WTC11 (cell line): ENCODE data around the gene FZR1.

Experiments used
- CREM ChIP-seq: sonication (generic); formaldehyde crosslinking; IDR thresholded peaks from 2 replicates; pipeline ENCODE4 v1.8.1; 2022; ENCODE audit warnings: mild to moderate bottlenecking, missing genetic modification reagents, moderate library complexity
- CTCF ChIP-seq: fragments of 200-600 bp; IDR thresholded peaks from 2 replicates; pipeline ENCODE4 v1.8.0; 2022; ENCODE audit warnings: antibody characterized with exemption
- FOXJ3 ChIP-seq: sonication (generic); formaldehyde crosslinking; IDR thresholded peaks from 2 replicates; pipeline ENCODE4 v1.9.0; 2021; ENCODE audit warnings: missing genetic modification reagents, mild to moderate bottlenecking, borderline replicate concordance
- NR1H2 ChIP-seq: sonication (generic); formaldehyde crosslinking; IDR thresholded peaks from 2 replicates; pipeline ENCODE4 v1.9.0; 2021; ENCODE audit warnings: mild to moderate bottlenecking, moderate library complexity, missing genetic modification reagents
- USF2 ChIP-seq: sonication (generic); formaldehyde crosslinking; IDR thresholded peaks from 2 replicates; pipeline ENCODE4 v1.8.1; 2023; ENCODE audit warnings: mild to moderate bottlenecking, missing genetic modification reagents, moderate library complexity
- ZNF317 ChIP-seq: sonication (generic); formaldehyde crosslinking; IDR thresholded peaks from 2 replicates; pipeline ENCODE4 v1.8.1; 2023; ENCODE audit warnings: low read depth, mild to moderate bottlenecking, moderate library complexity, missing genetic modification reagents, borderline replicate concordance
- ZNF416 ChIP-seq: fragments of 250-450 bp; sonication (Bioruptor Pico); IDR thresholded peaks from 2 replicates; pipeline ENCODE4 v1.9.0; 2021; ENCODE audit warnings: mild to moderate bottlenecking, inconsistent platforms
- ZNF423 ChIP-seq: fragments of 250-450 bp; sonication (Bioruptor Pico); IDR thresholded peaks from 2 replicates; pipeline ENCODE4 v2.1.2; 2022; ENCODE audit warnings: mild to moderate bottlenecking, moderate library complexity
- TF ChIP-seq, protein P1 (sequence below): sonication (generic); formaldehyde crosslinking; IDR thresholded peaks from 2 replicates; pipeline ENCODE4 v1.8.1; 2023; ENCODE audit warnings: mild to moderate bottlenecking, missing genetic modification reagents, moderate library complexity
- TF ChIP-seq, protein P2 (sequence below): sonication (generic); formaldehyde crosslinking; IDR thresholded peaks from 2 replicates; pipeline ENCODE4 v1.8.0; 2022; ENCODE audit warnings: mild to moderate bottlenecking, missing genetic modification reagents

GRCh38 chr19:3516675-3517207 is 10.6 kb downstream of the FZR1 start:
- TF ChIP-seq USF2 (CRISPR knock-in tag) (no peak), ZNF423 (CRISPR knock-in tag) (no peak), CTCF (no peak), CREM (CRISPR knock-in tag) (no peak), FOXJ3 (CRISPR knock-in tag) (no peak), ZNF317 (CRISPR knock-in tag) (no peak), ZNF416 (CRISPR knock-in tag) (no peak), NR1H2 (no peak)
- TF ChIP-seq, protein P1, sequence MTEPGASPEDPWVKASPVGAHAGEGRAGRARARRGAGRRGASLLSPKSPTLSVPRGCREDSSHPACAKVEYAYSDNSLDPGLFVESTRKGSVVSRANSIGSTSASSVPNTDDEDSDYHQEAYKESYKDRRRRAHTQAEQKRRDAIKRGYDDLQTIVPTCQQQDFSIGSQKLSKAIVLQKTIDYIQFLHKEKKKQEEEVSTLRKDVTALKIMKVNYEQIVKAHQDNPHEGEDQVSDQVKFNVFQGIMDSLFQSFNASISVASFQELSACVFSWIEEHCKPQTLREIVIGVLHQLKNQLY (CRISPR knock-in tag): no peak
- TF ChIP-seq, protein P2, sequence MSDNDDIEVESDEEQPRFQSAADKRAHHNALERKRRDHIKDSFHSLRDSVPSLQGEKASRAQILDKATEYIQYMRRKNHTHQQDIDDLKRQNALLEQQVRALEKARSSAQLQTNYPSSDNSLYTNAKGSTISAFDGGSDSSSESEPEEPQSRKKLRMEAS (CRISPR knock-in tag): no peak
